WTC11 (cell line): ENCODE measurements around the gene KCNQ2.

Experiments
- E2F1 ChIP-seq: sonication (generic); formaldehyde crosslinking; IDR thresholded peaks from 2 replicates; pipeline ENCODE4 v1.8.0; 2022; ENCODE audit warnings: mild to moderate bottlenecking, missing genetic modification reagents
- IRF1 ChIP-seq: sonication (generic); formaldehyde crosslinking; IDR thresholded peaks from 2 replicates; pipeline ENCODE4 v1.8.0; 2023; ENCODE audit warnings: missing genetic modification reagents
- MXD4 ChIP-seq: fragments of 250-450 bp; sonication (Bioruptor Pico); IDR thresholded peaks from 2 replicates; pipeline ENCODE4 v1.8.0; 2021; ENCODE audit warnings: mild to moderate bottlenecking, moderate library complexity, borderline replicate concordance
- NR1H2 ChIP-seq: sonication (generic); formaldehyde crosslinking; IDR thresholded peaks from 2 replicates; pipeline ENCODE4 v1.9.0; 2021; ENCODE audit warnings: mild to moderate bottlenecking, moderate library complexity, missing genetic modification reagents
- ZMAT4 ChIP-seq: fragments of 250-450 bp; sonication (Bioruptor Pico); IDR thresholded peaks from 2 replicates; pipeline ENCODE4 v1.9.0; 2021; ENCODE audit warnings: mild to moderate bottlenecking
- ZNF121 ChIP-seq: sonication (generic); formaldehyde crosslinking; IDR thresholded peaks from 2 replicates; pipeline ENCODE4 v1.8.0; 2023; ENCODE audit warnings: missing genetic modification reagents
- ZNF671 ChIP-seq: fragments of 250-450 bp; sonication (Bioruptor Pico); IDR thresholded peaks from 2 replicates; pipeline ENCODE4 v1.8.0; 2021; ENCODE audit warnings: mild to moderate bottlenecking
- TF ChIP-seq, protein P1 (sequence below): fragments of 200-600 bp; IDR thresholded peaks from 2 replicates; pipeline ENCODE4 v1.8.0; 2022; ENCODE audit warnings: antibody characterized with exemption
- TF ChIP-seq, protein P2 (sequence below): sonication (generic); formaldehyde crosslinking; IDR thresholded peaks from 2 replicates; pipeline ENCODE4 v1.8.1; 2023; ENCODE audit warnings: mild to moderate bottlenecking, missing genetic modification reagents
- TF ChIP-seq, protein P3 (sequence below): sonication (generic); formaldehyde crosslinking; IDR thresholded peaks from 2 replicates; pipeline ENCODE4 v1.8.1; 2023; ENCODE audit warnings: mild to moderate bottlenecking, missing genetic modification reagents, moderate library complexity

DNA sequence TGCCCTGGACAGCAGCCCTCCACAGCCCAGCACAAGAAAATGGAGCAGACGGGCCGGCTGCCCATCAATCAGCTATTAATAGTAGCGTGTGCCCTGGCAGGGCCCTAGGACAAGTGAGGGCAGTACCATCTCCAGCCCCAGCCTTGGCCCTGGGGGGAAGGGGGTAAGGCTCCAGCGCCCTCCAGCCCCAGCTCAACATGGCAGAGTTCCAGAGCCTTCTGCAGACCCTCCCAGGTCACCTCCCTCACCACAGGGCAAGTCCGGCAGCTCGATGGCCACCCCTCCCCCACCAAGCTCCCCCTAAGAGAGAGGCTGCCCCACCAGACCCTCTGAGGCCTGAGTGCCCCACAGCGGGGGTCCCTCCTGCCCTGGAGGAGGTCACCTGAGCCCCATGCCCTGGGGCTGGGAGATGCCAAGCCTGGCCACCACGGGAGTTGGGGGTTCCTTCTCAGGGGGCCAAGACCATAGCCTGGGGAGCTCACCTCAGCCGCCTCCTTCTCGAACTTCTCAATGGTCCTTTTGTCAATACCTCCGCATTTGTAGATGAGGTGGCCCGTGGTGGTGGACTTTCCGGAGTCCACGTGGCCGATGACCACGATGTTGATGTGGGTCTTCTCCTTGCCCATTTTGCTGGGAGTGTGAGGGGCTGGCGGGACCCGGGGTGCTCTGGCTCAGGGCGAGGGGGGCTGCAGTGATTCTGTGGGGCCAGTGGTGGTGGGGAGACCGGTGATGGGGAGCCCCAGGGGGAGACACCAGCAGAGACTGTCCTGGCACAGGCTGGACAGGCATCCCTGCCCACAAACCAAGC is 24.9 kb upstream of the KCNQ2 start:
- TF ChIP-seq E2F1 (CRISPR knock-in tag) (no peak), IRF1 (CRISPR knock-in tag) (no peak), NR1H2 (CRISPR knock-in tag) (no peak), ZNF121 (CRISPR knock-in tag) (no peak), ZMAT4 (CRISPR knock-in tag) (no peak), MXD4 (no peak), ZNF671 (no peak)
- TF ChIP-seq, protein P1, sequence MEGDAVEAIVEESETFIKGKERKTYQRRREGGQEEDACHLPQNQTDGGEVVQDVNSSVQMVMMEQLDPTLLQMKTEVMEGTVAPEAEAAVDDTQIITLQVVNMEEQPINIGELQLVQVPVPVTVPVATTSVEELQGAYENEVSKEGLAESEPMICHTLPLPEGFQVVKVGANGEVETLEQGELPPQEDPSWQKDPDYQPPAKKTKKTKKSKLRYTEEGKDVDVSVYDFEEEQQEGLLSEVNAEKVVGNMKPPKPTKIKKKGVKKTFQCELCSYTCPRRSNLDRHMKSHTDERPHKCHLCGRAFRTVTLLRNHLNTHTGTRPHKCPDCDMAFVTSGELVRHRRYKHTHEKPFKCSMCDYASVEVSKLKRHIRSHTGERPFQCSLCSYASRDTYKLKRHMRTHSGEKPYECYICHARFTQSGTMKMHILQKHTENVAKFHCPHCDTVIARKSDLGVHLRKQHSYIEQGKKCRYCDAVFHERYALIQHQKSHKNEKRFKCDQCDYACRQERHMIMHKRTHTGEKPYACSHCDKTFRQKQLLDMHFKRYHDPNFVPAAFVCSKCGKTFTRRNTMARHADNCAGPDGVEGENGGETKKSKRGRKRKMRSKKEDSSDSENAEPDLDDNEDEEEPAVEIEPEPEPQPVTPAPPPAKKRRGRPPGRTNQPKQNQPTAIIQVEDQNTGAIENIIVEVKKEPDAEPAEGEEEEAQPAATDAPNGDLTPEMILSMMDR, result no peak
- TF ChIP-seq, protein P2, sequence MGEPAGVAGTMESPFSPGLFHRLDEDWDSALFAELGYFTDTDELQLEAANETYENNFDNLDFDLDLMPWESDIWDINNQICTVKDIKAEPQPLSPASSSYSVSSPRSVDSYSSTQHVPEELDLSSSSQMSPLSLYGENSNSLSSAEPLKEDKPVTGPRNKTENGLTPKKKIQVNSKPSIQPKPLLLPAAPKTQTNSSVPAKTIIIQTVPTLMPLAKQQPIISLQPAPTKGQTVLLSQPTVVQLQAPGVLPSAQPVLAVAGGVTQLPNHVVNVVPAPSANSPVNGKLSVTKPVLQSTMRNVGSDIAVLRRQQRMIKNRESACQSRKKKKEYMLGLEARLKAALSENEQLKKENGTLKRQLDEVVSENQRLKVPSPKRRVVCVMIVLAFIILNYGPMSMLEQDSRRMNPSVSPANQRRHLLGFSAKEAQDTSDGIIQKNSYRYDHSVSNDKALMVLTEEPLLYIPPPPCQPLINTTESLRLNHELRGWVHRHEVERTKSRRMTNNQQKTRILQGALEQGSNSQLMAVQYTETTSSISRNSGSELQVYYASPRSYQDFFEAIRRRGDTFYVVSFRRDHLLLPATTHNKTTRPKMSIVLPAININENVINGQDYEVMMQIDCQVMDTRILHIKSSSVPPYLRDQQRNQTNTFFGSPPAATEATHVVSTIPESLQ, result no peak
- TF ChIP-seq, protein P3, sequence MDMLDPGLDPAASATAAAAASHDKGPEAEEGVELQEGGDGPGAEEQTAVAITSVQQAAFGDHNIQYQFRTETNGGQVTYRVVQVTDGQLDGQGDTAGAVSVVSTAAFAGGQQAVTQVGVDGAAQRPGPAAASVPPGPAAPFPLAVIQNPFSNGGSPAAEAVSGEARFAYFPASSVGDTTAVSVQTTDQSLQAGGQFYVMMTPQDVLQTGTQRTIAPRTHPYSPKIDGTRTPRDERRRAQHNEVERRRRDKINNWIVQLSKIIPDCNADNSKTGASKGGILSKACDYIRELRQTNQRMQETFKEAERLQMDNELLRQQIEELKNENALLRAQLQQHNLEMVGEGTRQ (CRISPR knock-in tag), result no peak
